ENCODE results near the gene CRAMP1.
A peak's percentile ranks its signal among the peaks of the same experiment; 100 is the strongest.
"Not testable (repeated sequence)": the region's sequence is repeated elsewhere in the genome, so short reads cannot be mapped to it uniquely, and the experiment has no call there.

The CRAMP1 gene

GRCh38 chr16:1688807-1689560 lies 76.8 kb downstream of the CRAMP1 start:
- DNase-seq: no peak

GRCh38 chr16:1689853-1690252 lies 77.7 kb downstream of the CRAMP1 start:
- DNase-seq: no peak

- no peak for DNase-seq
Observed at GRCh38 chr16:1690810-1691209, 78.7 kb downstream of the CRAMP1 start.

GRCh38 chr16:1691276-1691675 lies 79.1 kb downstream of the CRAMP1 start:
- DNase-seq: peak; percentile 26

DNA sequence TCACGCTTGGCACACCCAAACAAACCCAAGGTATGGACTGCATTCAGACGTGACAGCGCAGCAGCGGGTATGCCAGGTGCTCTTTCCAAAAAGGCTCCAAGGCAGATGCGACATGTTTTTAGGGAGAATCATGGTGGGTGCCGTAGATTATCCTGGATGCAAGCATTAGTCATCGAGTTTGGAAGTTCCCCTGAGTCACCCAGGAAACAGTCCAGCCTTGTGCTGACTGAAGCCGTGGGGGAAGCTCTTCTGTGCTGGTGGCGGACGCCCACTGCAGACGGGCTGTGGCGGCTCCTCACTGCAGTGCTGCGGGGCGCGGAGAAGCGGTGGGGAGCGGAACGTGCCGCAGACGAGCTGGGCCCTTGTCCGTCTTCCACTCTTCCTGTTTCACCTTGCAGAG lies 79.8 kb downstream of the CRAMP1 start:
- DNase-seq: peak; percentile 68

DNA sequence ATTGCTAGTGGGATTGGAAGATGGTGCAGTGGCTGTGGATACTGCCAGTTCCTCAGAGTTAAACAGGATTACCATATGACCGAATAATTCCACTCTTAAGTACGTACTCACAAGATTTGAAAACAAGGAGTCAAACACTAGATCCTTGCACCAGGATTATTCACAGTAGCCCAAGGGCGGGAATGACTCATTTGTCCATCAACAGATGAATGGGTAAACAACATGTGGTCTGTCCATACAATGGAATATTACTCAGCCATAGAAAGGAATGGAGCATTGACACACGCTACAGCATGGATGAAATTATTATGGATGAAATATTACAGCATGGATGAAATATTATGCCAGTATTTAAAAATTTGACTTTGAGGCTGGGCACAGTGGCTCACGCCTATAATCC lies 84.7 kb downstream of the CRAMP1 start:
- DNase-seq: no peak

DNA sequence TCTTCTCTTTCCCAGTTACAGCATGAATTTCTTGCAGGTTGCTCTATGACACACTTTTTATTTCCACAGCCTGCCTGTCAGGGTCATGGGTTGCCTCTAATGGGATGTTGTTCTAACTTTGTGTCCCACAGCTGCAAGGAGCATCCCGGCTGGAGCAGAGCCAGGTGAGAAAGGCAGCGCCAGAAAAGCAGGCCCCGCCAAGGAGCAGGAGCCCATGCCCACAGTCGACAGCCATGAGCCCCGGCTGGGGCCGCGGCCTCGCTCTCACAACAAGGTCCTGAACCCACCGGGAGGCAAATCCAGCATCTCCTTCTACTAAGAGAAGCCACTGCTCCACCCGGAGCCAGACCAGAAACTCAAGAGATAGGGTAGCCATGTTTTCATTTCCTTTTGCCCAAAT lies 86.5 kb downstream of the CRAMP1 start:
- DNase-seq: no peak

DNA sequence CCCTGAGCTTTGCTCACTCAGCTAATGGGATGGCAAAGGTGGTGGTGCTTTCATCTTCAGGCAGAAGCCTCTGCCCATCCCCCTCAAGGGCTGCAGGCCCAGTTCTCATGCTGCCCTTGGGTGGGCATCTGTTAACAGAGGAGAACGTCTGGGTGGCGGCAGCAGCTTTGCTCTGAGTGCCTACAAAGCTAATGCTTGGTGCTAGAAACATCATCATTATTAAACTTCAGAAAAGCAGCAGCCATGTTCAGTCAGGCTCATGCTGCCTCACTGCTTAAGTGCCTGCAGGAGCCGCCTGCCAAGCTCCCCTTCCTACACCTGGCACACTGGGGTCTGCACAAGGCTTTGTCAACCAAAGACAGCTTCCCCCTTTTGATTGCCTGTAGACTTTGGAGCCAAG lies 88.1 kb downstream of the CRAMP1 start:
- DNase-seq: no peak

DNA sequence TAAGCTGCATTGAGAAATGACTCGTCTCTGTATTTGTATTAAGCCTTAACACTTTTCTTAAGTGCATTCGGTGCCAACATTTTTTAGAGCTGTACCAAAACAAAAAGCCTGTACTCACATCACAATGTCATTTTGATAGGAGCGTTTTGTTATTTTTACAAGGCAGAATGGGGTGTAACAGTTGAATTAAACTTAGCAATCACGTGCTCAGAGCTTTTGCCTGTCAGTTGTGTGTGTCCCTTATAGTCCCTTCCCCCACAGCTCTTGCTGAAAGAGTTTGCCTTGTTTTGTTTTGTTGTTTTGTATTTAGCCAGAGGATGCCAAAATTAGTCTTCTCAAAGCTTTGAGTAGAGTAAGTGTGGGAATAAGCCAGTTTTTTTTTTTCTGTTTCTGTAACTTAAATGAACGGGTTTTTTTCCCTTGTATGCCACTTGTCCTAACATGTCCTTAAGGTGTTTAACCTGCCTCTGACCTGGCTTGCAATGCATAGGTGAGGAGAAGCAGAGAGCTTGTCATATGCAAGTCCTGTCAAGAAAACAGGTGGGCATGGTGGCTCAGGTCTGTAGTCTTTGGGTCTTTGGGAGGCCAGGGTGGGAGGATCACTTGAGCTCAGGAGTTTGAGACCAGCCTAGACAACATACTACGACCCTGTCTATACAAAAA lies 89.2 kb downstream of the CRAMP1 start:
- DNase-seq: no peak

- not testable (repeated sequence) for DNase-seq
Observed at GRCh38 chr16:1705324-1705687, 93.1 kb downstream of the CRAMP1 start.

DNA sequence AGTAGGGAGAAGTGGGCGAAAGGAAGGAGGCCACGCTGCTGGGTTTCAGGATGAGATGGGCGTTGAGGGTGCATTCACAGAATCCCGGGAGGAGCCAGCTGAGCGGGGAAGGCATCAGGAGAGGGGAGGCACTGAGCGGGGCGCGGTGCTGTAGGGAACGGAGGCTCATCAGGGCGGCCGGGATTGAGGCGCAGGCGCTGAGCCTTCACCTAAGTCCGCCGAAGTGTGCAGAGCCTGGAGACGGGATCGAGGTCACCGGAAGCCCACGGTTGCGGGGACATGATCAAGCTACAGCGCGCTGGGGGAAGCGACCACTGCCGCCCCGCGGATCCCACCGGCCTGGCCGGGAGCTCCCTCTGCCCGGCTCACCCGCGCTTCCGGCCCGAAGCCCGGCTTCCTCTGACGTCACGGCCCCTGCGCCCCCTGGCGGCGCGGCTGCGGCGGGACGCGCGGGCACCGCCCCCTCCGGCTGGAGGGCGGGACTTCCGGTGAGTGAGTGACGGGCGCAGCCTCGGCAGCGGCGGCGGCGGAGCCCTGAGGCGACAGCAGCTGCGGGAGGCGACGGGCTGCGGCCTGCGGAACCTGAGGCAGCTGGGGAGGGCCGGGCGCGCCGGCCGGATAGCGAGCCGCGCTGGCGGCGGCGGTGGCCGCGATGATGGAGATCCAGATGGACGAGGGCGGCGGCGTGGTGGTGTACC lies 93.7 kb downstream of the CRAMP1 start, which contains the start of gene MAPK8IP3:
MAPK8IP3 (plus strand) TSS at position 508 of the 698 bp plus-strand sequence; CDS start at position 653, 145 bp downstream.
- DNase-seq: peak; percentile 89

- DNase-seq: no peak
Observed at GRCh38 chr16:1706386-1707192, 94.4 kb downstream of the CRAMP1 start.

GRCh38 chr16:1707193-1707790 lies 95.1 kb downstream of the CRAMP1 start:
- DNase-seq: peak; percentile 26

GRCh38 chr16:1708083-1708767 lies 96.1 kb downstream of the CRAMP1 start:
- DNase-seq: no peak

DNA sequence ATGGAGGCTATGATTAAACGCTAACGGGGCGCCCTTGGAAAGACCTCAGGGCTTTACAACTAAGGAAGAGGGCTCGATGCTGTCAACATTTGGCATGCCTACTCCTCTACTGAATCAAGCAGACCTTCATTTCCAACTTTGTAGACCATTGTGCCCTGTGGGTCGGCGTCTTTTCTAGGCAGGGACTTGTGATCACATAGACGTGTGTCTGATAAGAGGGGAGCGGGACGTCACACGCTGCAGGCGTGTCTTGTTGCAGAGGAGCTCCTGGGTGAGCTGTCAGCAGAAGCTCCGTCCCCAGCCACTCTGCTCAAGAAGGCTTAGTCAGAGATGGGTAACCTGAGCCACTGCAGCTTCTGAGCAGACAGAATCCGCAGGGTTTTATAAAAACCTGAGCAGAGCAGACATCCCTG lies 96.6 kb downstream of the CRAMP1 start:
- peak; percentile 35 for DNase-seq

GRCh38 chr16:1709356-1709755 lies 97.2 kb downstream of the CRAMP1 start:
- DNase-seq: no peak

DNA sequence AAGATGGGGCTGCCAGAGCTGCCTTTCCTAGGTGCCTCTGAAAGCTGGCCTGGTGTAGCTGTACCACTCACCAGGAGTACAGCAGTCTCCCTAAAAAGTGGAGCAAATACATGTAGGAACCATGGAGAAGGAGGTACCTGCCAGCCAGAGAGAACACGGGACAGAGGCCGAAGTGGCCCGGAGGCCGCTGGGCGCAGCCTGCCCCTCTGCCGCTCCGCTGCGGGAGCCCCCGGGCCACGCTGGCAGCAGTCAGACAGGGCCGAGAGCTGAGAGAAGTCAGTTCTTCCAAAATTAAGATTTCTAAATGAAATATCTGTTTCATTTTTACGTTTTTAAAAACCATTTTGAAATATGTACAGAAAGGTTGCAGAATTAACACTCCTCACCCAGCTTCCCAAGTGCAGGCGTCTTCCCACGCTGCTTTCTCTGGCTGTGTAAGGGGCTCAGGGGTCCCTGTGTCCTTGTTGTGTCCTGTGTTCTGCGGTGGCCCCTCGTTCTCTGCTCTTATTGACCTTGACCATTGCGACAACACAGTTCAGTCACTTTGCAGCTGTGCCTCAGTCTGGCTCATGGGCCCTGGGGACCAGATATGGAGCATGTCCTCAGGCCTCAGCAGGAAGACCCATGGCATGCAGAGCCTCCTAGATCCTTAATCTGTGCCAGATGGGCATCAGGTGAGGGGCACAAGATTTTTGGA lies 98.8 kb downstream of the CRAMP1 start:
- DNase-seq: no peak

- no peak for DNase-seq
Observed at GRCh38 chr16:1712791-1713261, 100.7 kb downstream of the CRAMP1 start.

DNA sequence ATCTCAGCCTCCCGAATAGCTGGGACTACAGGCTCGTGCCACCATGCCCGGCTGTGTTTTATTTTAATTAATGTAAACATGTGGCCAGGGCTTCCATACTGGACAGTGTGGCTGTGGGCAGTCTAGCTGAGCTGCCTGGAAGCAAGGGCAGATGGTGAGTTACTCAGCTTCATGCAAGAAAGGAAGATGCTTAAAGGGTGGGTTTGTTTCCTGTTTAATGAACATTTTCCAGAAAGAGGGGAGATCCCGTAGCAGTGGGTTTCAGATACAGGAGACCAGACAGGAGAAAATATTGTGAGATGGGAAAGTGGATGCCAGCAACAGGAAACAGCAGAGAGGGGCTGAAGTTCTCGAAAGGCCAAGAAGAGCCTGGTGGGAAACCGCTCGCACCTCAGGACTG lies 101.2 kb downstream of the CRAMP1 start:
- DNase-seq: no peak

- DNase-seq: no peak
Observed at GRCh38 chr16:1713933-1714332, 101.8 kb downstream of the CRAMP1 start.

- DNase-seq: no peak
Observed at GRCh38 chr16:1715220-1715619, 103.1 kb downstream of the CRAMP1 start.
